SKM-1 treated with dmso at 0.1 percent for 144 hours (cell line): ENCODE results near the gene NXF2B.
"Not testable (repeated sequence)": the region's sequence is repeated elsewhere in the genome, so short reads cannot be mapped to it uniquely, and the experiment has no call there.

Experiments used
- DNase-seq: peaks from one replicate; lab custom pipeline; 2025; ENCODE audit not compliant: unreplicated experiment; lab: John Stamatoyannopoulos, UW

NXF2B gene

GRCh38 chrX:102439908-102440307 is at the start of gene NXF2B:
Gene NXF2B, minus strand, starts transcription at chrX:102440008. Its CDS starts 59,972 bp downstream, at chrX:102380036.
- DNase-seq, result not testable (repeated sequence)

- DNase-seq, result not testable (repeated sequence)
Observed at GRCh38 chrX:102478765-102479164, 39.0 kb upstream of the NXF2B start.

- DNase-seq, result not testable (repeated sequence)
Observed at GRCh38 chrX:102471762-102472220, 32.0 kb upstream of the NXF2B start, which contains the start of gene TCP11X2. Gene TCP11X2, minus strand, starts transcription at chrX:102471812.

DNA sequence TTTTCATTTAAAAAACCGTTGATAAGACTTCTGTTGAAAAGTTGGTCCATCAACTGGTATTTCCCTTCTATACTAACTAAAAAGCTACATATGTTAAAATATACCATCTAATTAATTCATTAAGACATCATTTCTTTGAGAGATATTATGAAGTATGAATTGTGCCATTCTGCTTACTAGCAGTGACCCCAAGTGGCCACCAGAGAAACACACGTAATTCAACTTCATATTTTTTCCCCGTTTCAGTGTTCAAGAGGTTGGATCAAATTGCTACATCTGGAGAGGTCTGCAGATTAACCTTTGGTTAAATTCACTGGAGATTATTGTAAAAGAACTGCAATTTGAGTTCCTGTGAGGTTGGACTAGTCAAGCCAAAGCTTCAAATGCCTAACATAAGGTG is 30.4 kb upstream of the NXF2B start:
- DNase-seq, result not testable (repeated sequence)

- DNase-seq, result not testable (repeated sequence)
Observed at GRCh38 chrX:102458615-102459014, 18.8 kb upstream of the NXF2B start.

- DNase-seq, result not testable (repeated sequence)
Observed at GRCh38 chrX:102414493-102414892, 25.3 kb downstream of the NXF2B start.

DNA sequence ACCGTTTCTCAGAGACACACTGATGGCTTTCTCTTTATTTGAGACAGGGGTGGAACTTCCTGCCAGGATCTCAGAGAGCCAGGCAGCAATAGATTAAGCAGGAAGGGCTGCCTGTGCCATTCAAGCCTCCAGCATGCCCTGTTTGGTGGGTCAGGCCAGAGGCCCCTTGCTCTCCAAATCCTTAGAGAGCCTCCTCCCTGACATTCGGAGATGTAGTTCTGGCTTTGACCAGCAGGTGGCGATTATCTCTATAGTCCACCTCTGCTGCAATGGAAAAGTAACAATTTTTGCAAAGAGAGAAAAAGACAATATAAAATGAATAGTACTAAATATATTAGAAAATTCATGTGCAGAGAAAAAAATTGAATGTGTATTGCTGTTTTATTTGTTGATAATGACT is 93.9 kb downstream of the NXF2B start:
- DNase-seq, result no peak

DNA sequence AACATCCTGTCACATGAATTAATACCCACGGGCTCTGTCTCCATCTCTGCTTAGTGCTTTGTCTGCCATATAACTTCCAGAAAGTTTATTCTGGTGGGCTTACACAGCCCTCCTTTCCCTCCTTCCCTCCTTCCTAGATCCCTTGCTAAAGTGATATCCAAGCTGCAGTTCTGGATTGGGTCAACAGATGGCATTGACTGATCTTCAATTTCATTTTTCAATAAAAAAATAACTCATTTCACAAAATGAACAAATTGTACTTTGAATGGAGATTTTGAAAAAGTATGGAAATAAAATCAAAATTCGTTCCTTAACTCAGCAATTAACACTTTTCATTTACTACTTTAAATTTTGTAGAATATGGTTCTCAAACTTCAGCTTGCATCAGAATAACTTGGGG is 97.9 kb downstream of the NXF2B start:
- DNase-seq, result no peak

DNA sequence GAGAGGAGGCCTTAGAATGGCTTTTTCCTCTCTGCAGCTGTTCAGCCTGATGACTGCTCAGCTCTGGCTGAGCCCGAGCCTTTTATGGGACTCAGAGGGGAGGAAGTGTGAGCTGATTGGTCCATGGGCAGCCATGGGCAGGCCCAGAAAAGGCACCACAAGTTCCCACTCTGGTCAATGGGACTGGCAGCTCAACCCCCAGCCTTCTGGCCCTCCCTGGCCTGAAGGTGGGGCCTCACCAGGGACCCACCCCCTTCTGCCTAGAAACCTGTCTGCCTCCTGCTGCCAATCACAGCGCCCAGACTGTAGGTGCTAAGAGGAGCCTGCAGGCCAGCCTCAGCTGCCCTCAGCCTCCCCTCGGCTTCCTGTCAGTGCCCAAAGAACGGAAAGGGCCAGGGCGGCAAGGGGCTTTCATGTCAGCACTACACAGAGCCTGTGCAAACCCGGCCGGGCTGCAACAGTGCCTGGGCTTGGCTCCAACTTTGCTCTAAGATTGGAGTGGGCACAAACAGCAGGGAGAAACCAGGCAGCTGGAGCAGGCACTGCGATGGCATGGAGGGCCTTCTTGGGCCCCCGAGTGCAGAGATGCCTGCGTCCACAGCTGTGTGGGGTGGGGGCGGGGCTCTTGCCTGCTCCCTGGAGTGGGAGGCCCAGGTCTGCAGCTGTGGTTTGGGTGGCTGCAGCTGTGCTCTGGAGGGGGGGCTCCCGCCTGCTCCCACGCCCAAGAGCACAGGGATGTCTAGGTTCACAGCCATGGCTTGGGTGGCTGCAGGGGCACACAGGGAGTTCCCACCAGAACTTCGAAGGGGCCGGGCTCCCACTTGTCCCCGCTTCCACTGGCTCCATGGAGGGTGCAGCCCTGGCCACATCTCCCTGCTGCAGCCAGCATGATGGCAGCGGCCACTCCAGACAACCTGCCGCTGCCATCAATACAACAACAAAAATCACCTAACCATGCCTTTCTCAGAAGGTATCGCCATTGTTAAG is 100.2 kb downstream of the NXF2B start:
- DNase-seq, result no peak

DNA sequence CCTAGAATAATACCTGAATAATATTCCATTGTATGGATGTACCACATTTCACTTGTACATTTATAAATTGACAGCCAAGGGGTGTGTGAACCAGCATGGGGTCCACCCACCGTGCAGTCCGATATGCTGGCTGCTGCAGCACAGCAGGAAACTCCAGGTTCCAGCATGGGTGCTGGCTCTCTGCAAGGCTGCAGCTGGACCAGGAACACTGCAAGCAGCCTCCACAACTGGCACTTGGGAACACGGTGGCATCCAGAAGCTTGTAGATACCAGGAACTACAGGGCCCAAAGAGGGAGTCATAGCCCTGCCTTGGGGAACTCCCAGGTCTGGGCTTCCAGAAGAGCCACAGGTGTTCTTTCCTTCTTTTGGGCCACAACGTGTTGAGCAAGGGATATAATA is 101.6 kb downstream of the NXF2B start:
- DNase-seq, result no peak
